K562 (cell line): ENCODE measurements around the gene NADK. TPM values are rescaled to one million over a fixed set of nuclear protein-coding genes. Genes with fewer than 3 reads are reported as not detected.

Experiments used
- CBX5 ChIP-seq: IDR thresholded peaks from 2 replicates; pipeline ENCODE4 v1.6.1; 2014; ENCODE audit warnings: low read depth, borderline replicate concordance
- CCNT2 ChIP-seq: IDR thresholded peaks from 2 replicates; pipeline ENCODE4 v1.6.1; 2011; ENCODE audit warnings: borderline replicate concordance, low read depth, mild to moderate bottlenecking, moderate library complexity, mixed read lengths, low read length; ENCODE audit not compliant: insufficient read length; ENCODE audit errors: extremely low read depth
- E2F1 ChIP-seq: sonication (generic); formaldehyde crosslinking; IDR thresholded peaks from 2 replicates; pipeline ENCODE4 v1.8.1; 2023; ENCODE audit warnings: mild to moderate bottlenecking, missing genetic modification reagents, moderate library complexity
- ETS1 ChIP-seq: conservative IDR thresholded peaks from 2 replicates; pipeline ENCODE4 v1.6.1; 2011; ENCODE audit warnings: low read depth, mild to moderate bottlenecking, low read length; ENCODE audit not compliant: control insufficient read depth
- JUND ChIP-seq, 2 experiments: IDR thresholded peaks; 2 replicates in 1 of 2; 3 replicates in 1 of 2; pipeline ENCODE4 v1.6.1; 2011; ENCODE audit warnings: borderline replicate concordance in 2 of 2, low read depth in 2 of 2, low read length in 2 of 2, improper control_type of control experiment in 1 of 2, missing biosample characterization in 1 of 2, missing genetic modification characterization in 1 of 2, missing genetic modification reagents in 1 of 2
- NCOR1 ChIP-seq: fragments of 450-650 bp; IDR thresholded peaks from 2 replicates; pipeline ENCODE4 v1.6.1; 2016; ENCODE audit warnings: mild to moderate bottlenecking, moderate library complexity
- NFIC ChIP-seq: fragments of 450-650 bp; IDR thresholded peaks from 2 replicates; pipeline ENCODE4 v1.6.1; 2017; ENCODE audit warnings: mild to moderate bottlenecking, inconsistent platforms
- NR2C2 ChIP-seq, 2 experiments: fragments of 200-800 bp in 1 of 2; sonication (Bioruptor generic) in 1 of 2; sonication (generic) in 1 of 2; formaldehyde crosslinking in 1 of 2; IDR thresholded peaks; 2 replicates each; pipeline versions ENCODE4 v1.6.1 to v1.8.0; 2016 to 2022; ENCODE audit warnings: mild to moderate bottlenecking in 1 of 2, missing compliant biosample characterization in 1 of 2, missing genetic modification characterization in 1 of 2, missing genetic modification reagents in 1 of 2
- SMARCA4 ChIP-seq: fragments of 450-650 bp; IDR thresholded peaks from 2 replicates; pipeline ENCODE4 v1.6.1; 2016
- SOX6 ChIP-seq: fragments of 450-650 bp; IDR thresholded peaks from 2 replicates; pipeline ENCODE4 v1.6.1; 2014; ENCODE audit warnings: mild to moderate bottlenecking
- TCF7L2 ChIP-seq: fragments of 150-350 bp; IDR thresholded peaks from 2 replicates; pipeline ENCODE4 v1.6.1; 2016; ENCODE audit warnings: low read depth, mild to moderate bottlenecking, low read length, moderate library complexity
- ZNF146 ChIP-seq: IDR thresholded peaks from one replicate; pipeline ENCODE4 v1.6.1; 2018; ENCODE audit warnings: missing compliant biosample characterization; ENCODE audit not compliant: unreplicated experiment
- ZNF318 ChIP-seq, 2 experiments: fragments of 450-650 bp; IDR thresholded peaks; 2 replicates each; pipeline ENCODE4 v1.6.1; 2016; ENCODE audit warnings: mild to moderate bottlenecking in 2 of 2, borderline replicate concordance in 1 of 2, low read depth in 1 of 2, moderate library complexity in 1 of 2
- polyA plus RNA-seq, 8 experiments: library from polyadenylated mRNA; depleted of rRNA in 4 of 8; stranded (reverse) in 5 of 8; unstranded in 3 of 8; fragments of >200 nt; fragmentation: Nextera tagmentation in 2 of 8; fragmentation: Illumina TruSeq in 1 of 8; extraction: Ambion mirVana in 2 of 8; extraction: Trizol in 1 of 8; gene quantifications; 2 replicates each; pipeline versions ENCODE4 v1.2.1 to v1.2.3, GENCODE V29; 2011 to 2014; ENCODE audit warnings: inconsistent platforms in 1 of 8, missing spikeins in 1 of 8
- total RNA-seq, 7 experiments: library from RNA; depleted of rRNA in 6 of 7; stranded (reverse); fragments of >200 nt in 6 of 7; fragmentation: Illumina TruSeq in 2 of 7; extraction: Trizol in 2 of 7; gene quantifications; 2 replicates each; pipeline versions ENCODE4 v1.2.1 to v1.2.3, GENCODE V29; 2011 to 2021; ENCODE audit warnings: low replicate concordance in 1 of 7

NADK gene
- total and polyA plus RNA-seq, 9 of the 15 experiments (the other 6 are each of a cell fraction or from before 2014, with no cell fraction given): 1.5 to 135 (median 75.1) TPM

DNA sequence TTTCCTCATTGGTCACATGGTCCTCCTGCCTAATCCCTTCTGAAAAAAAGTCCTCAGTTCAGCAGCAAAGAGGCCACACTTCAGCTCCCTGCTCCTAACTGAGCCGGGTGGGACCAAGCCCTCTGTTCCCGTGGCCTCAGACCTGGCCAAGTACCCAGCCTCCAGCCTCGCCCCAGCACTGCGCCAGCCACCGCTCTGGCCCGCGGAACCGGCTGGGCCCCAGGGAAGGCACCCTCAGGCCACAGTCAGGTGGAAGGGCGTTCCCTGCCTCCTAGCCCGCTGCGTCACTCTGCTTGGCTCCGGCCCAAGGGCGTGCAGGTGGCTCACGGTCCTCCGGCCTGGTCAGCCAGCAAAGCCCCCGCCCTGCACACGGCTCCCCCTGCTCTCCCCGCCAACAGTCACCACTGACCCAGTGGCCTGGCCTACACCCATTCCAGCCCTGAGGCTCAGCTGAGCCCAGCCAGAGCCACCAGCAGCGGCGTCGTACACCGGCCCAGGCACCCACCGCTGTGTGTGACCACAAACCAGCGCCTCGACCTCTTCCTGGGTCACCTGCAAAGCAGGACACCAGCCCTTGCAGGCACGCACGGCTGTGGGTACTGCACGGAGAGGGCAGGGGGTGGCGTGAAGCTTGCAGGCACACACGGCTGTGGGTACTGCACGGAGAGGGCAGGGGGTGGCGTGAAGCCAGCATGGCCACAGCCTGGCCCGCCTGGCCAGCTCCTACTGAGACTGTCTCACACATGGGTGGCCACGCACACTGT is 19.4 kb downstream of the NADK start (continued):
- TF ChIP-seq E2F1 (CRISPR knock-in tag) (0 out of 2 replicates have a peak, but pooled peaks have one; percentile 51), SOX6 (peak; percentile 78), ZNF318 (IDR thresholded peaks at IDR 0.05; ENCODE audit: borderline replicate concordance in 1 of 2, low read depth in 1 of 2) (peak in 1 of 2 experiments; percentile 72; a peak in 1 of 4 replicates), ZNF146 (peak; percentile 7), SMARCA4 (peak; percentile 81), NCOR1 (0 out of 2 replicates have a peak, but pooled peaks have one; percentile 66), ETS1 (peak; percentile 69), CBX5 (0 out of 2 replicates have a peak, but pooled peaks have one; percentile 38), NFIC (peak; percentile 100), TCF7L2 (peak; percentile 31; the same call in 1 of the 2 replicates), JUND (IDR thresholded peaks at IDR 0.05; ENCODE audit: borderline replicate concordance, low read depth, low read length) (peak; percentile 73), JUND (tag; IDR thresholded peaks at IDR 0.05; ENCODE audit: borderline replicate concordance, low read depth, low read length) (peak; percentile 78; the same call in 2 of the 3 replicates), CCNT2 (peak; percentile 96), NR2C2 (CRISPR knock-in tag; IDR thresholded peaks at IDR 0.05) (no peak), NR2C2 (tag; IDR thresholded peaks at IDR 0.05) (peak; percentile 76)
